GM12878 (cell line): ENCODE data around the gene SYTL4. TPM values are rescaled to one million over a fixed set of nuclear protein-coding genes. Genes with fewer than 3 reads are reported as not detected.

Experiments used
- ATAC-seq: fragments of 200-7000 bp; cut with Tn5 transposase; 3 replicates; pipeline ENCODE4 v1.9.1; 2020; ENCODE audit warnings: mild to moderate bottlenecking, moderate library complexity
- BruUV-seq: library from RNA; stranded (reverse); fragments of 400-500 nt; replicated peaks from 2 replicates; lab custom pipeline; 2021; lab: Mats Ljungman, UMichigan
- CTCF ChIA-PET: fragments of 300-600 bp; sonication (Branson Sonifier 250); formaldehyde crosslinking; extraction: SDS; loops from one replicate; lab custom pipeline; 2021; ENCODE audit warnings: inconsistent platforms; lab: Yijun Ruan, JAX
- POLR2A ChIA-PET: fragments of 350-600 bp; formaldehyde crosslinking; extraction: SDS; loops from one replicate; lab custom pipeline; 2021; ENCODE audit warnings: inconsistent platforms; lab: Charles Lee
- RAD21 ChIA-PET: fragments of 300-600 bp; sonication (Branson Sonifier 250); formaldehyde crosslinking; loops from one replicate; lab custom pipeline; 2023; ENCODE audit warnings: antibody characterized with exemption; ENCODE audit not compliant: unreplicated experiment; lab: Charles Lee
- SMC1A ChIA-PET: fragments of 300-600 bp; sonication (Branson Sonifier 250); formaldehyde crosslinking; loops from one replicate; lab custom pipeline; 2023; ENCODE audit not compliant: unreplicated experiment, uncharacterized antibody; lab: Charles Lee
- DNase-seq: peaks from one replicate; pipeline ENCODE4 v3.0.0-alpha.2; 2011; ENCODE audit warnings: low read depth, low spot score
- FAIRE-seq: peaks from 3 replicates; lab custom pipeline; 2011; peaks lifted over from hg19 to GRCh38; lab: Jason Lieb, UNC
- H2AFZ ChIP-seq: 2 replicates; pipeline ENCODE4 v1.6.0; 2011; ENCODE audit warnings: low read depth, low read length, control low read depth; ENCODE audit not compliant: control insufficient read depth
- H3K27ac ChIP-seq: 2 replicates; pipeline ENCODE4 v1.5.1; 2011; ENCODE audit warnings: control low read depth; ENCODE audit not compliant: control insufficient read depth, insufficient read depth
- H3K27me3 ChIP-seq, 2 experiments: replicated peaks in 1 of 2; 2 replicates each; pipeline versions ENCODE4 v1.6.0 to v1.6.1; 2011; ENCODE audit warnings: low read length in 1 of 2; ENCODE audit not compliant: control insufficient read depth in 2 of 2, insufficient read depth in 2 of 2
- H3K36me3 ChIP-seq, 2 experiments: 2 replicates each; pipeline ENCODE4 v1.5.1; 2011; ENCODE audit warnings: low read length in 1 of 2; ENCODE audit not compliant: control insufficient read depth in 2 of 2, insufficient read depth in 2 of 2
- H3K4me1 ChIP-seq: 2 replicates; pipeline ENCODE4 v1.6.1; 2011; ENCODE audit warnings: mild to moderate bottlenecking, low read length, moderate library complexity, mixed read lengths; ENCODE audit not compliant: control insufficient read depth, insufficient read depth
- H3K4me2 ChIP-seq: 2 replicates; pipeline ENCODE4 v1.6.0; 2011; ENCODE audit warnings: control low read depth; ENCODE audit not compliant: control insufficient read depth, insufficient read depth
- H3K4me3 ChIP-seq: fragments of 200-600 bp; sonication (generic); 2 replicates; pipeline ENCODE4 v1.5.1; 2016
- H3K79me2 ChIP-seq: 2 replicates; pipeline ENCODE4 v1.6.0; 2011; ENCODE audit warnings: low read length; ENCODE audit not compliant: control insufficient read depth, insufficient read depth
- H3K9ac ChIP-seq: 2 replicates; pipeline ENCODE4 v1.8.0; 2011; ENCODE audit warnings: low read length, control low read depth, mixed read lengths; ENCODE audit not compliant: control insufficient read depth, insufficient read depth
- H3K9me3 ChIP-seq: replicated peaks from 3 replicates; pipeline ENCODE4 v1.5.1; 2011; ENCODE audit warnings: mild to moderate bottlenecking, low read length; ENCODE audit not compliant: control insufficient read depth, insufficient read depth
- H4K20me1 ChIP-seq: 2 replicates; pipeline ENCODE4 v1.6.0; 2011; ENCODE audit not compliant: control insufficient read depth, insufficient read depth
- HCFC1 ChIP-seq: fragments of 150-350 bp; IDR thresholded peaks from 2 replicates; pipeline ENCODE4 v1.6.1; 2014; ENCODE audit warnings: low read length
- PBX3 ChIP-seq: IDR thresholded peaks from 2 replicates; pipeline ENCODE4 v1.6.1; 2011; ENCODE audit warnings: mild to moderate bottlenecking, low read depth, low read length, moderate library complexity; ENCODE audit not compliant: insufficient replicate concordance
- PRDM15 ChIP-seq: fragments of 450-650 bp; formaldehyde crosslinking; IDR thresholded peaks from 2 replicates; pipeline ENCODE4 v1.4.0; 2020; ENCODE audit warnings: mild to moderate bottlenecking, moderate library complexity
- ZSCAN29 ChIP-seq: fragments of 450-650 bp; IDR thresholded peaks from 2 replicates; pipeline ENCODE4 v1.6.1; 2017; ENCODE audit warnings: mild to moderate bottlenecking, moderate library complexity
- WGBS: methylation state at CpG from one replicate; pipeline ENCODE4 v1.1.6; 2016; ENCODE audit warnings: low lambda C conversion rate; ENCODE audit not compliant: insufficient replicate concordance, insufficient coverage; ENCODE audit errors: missing lambda C conversion rate; 5-methylcytosine and 5-hydroxymethylcytosine counted together
- in situ Hi-C: fragments of 300-500 bp; cut with MboI; formaldehyde crosslinking; loops from 9 replicates; pipeline ENCODE4 v1.14.3; 2018; ENCODE audit warnings: mixed read lengths
- intact Hi-C: fragments of 100-400 bp; cut with micrococcal nuclease; formaldehyde crosslinking; loops from one replicate; pipeline ENCODE4 v1.14.2; 2022; ENCODE audit not compliant: unreplicated experiment
- polyA plus RNA-seq, 11 experiments: library from polyadenylated mRNA; depleted of rRNA in 4 of 11; unstranded in 6 of 11; stranded (reverse) in 5 of 11; fragments of >200 nt; fragmentation: Nextera tagmentation in 4 of 11; fragmentation: Illumina TruSeq in 1 of 11; extraction: Ambion mirVana in 4 of 11; extraction: Trizol in 1 of 11; gene quantifications; 1 replicate in 1 of 11; 2 replicates in 10 of 11; pipeline versions ENCODE4 v1.2.1 to v1.2.3, GENCODE V29; 2011 to 2016; ENCODE audit warnings: inconsistent platforms in 2 of 11, missing spikeins in 2 of 11, low read depth in 1 of 11
- total RNA-seq, 4 experiments: library from RNA; depleted of rRNA in 3 of 4; stranded (reverse); fragments of >200 nt in 3 of 4; fragmentation: Illumina TruSeq in 1 of 4; extraction: Trizol in 1 of 4; gene quantifications; 2 replicates each; pipeline versions ENCODE4 v1.2.1 to v1.2.3, GENCODE V29; 2013 to 2021

The SYTL4 gene
- total and polyA plus RNA-seq, 10 of the 15 experiments (the other 5 are each of a cell fraction or from before 2014, with no cell fraction given) = 0.07 to 0.74 (median 0.19) TPM; not detected in 2

GRCh38 chrX:100745806-100746537 lies 14.1 kb upstream of the SYTL4 start:
- Histone ChIP-seq H3K9me3 (no peaks in the 10 kb centered on the region), H3K4me1 (no peaks in the 10 kb centered on the region), H3K4me3 (no peak overlapping the region), H3K36me3 (no peaks in the 10 kb centered on the region), H2AFZ (no peak overlapping the region), H3K27me3 (no peaks in the 10 kb centered on the region), H3K27ac (no peak overlapping the region), H3K9ac (no peak overlapping the region), H3K4me2 (no peak overlapping the region), H3K79me2 (no peaks in the 10 kb centered on the region), H4K20me1 (no peaks in the 10 kb centered on the region)
- ATAC-seq (no peak), DNase-seq (no peak), FAIRE-seq (no peak)
- RAD21 ChIA-PET = no interaction called here
- TF ChIP-seq ZSCAN29 (no peak), PRDM15 (CRISPR knock-in tag) (no peak), PBX3 (no peak), HCFC1 (no peak)
- intact Hi-C loops (no loop called here), in situ Hi-C loops (no loop called here)
- POLR2A ChIA-PET = no interaction called here
- SMC1A ChIA-PET = no interaction called here
- CTCF ChIA-PET = no interaction called here
- 33% methylated on average over 7 of the region's 7 CpGs for WGBS
- BruUV-seq = no TSS peak
